ENCODE measurements around the gene SEC14L1. TPM values are rescaled to one million over a fixed set of nuclear protein-coding genes. Genes with fewer than 3 reads are reported as not detected.

SEC14L1 gene
- total RNA-seq, 1 donor from 2014 or later = 44.3 TPM

- no peak overlapping the region for H3K4me3 ChIP-seq (ENCODE audit: low read depth, low read length)
- no peak for DNase-seq (ENCODE audit: low read depth)
- no peak for TF ChIP-seq CTCF (conservative IDR thresholded peaks at IDR 0.05; ENCODE audit: low read depth, low read length)
Measured at GRCh38 chr17:77218902-77219301, 78.1 kb downstream of the SEC14L1 start.

- H3K4me3 ChIP-seq (ENCODE audit: low read depth, low read length) = no peak overlapping the region
- TF ChIP-seq CTCF (conservative IDR thresholded peaks at IDR 0.05; ENCODE audit: low read depth, low read length) = no peak
- DNase-seq (ENCODE audit: low read depth) = no peak
Measured at GRCh38 chr17:77222356-77222755, 81.6 kb downstream of the SEC14L1 start.

- DNase-seq (ENCODE audit: low read depth) = no peak
- H3K4me3 ChIP-seq (ENCODE audit: low read depth, low read length) = no peak overlapping the region
- no peak for TF ChIP-seq CTCF (conservative IDR thresholded peaks at IDR 0.05; ENCODE audit: low read depth, low read length)
Measured at GRCh38 chr17:77223642-77224420, 83.1 kb downstream of the SEC14L1 start.

- no peak for TF ChIP-seq CTCF (conservative IDR thresholded peaks at IDR 0.05; ENCODE audit: low read depth, low read length)
- no peak for DNase-seq (ENCODE audit: low read depth)
Measured at GRCh38 chr17:77225265-77225664, 84.5 kb downstream of the SEC14L1 start.

GRCh38 chr17:77227461-77228240 lies 86.9 kb downstream of the SEC14L1 start:
- H3K4me3 ChIP-seq (ENCODE audit: low read depth, low read length) = no peak overlapping the region
- no peak for DNase-seq (ENCODE audit: low read depth)
- TF ChIP-seq CTCF (conservative IDR thresholded peaks at IDR 0.05; ENCODE audit: low read depth, low read length) = no peak

More at GRCh38 chr17:77225265-77225664, 84.5 kb downstream of the SEC14L1 start:
- H3K4me3 ChIP-seq (ENCODE audit: low read depth, low read length) = no peak overlapping the region

- no peak overlapping the region for H3K4me3 ChIP-seq (ENCODE audit: low read depth, low read length)
- no peak for TF ChIP-seq CTCF (conservative IDR thresholded peaks at IDR 0.05; ENCODE audit: low read depth, low read length)
Measured at GRCh38 chr17:77228241-77228752, 87.5 kb downstream of the SEC14L1 start.

More at GRCh38 chr17:77228241-77228752, 87.5 kb downstream of the SEC14L1 start:
- no peak for DNase-seq (ENCODE audit: low read depth)
